NCI-H2227 (cell line): ENCODE measurements around the gene KRT1.

ENCODE experiments used
- DNase-seq: peaks from one replicate; lab custom pipeline; 2025; ENCODE audit not compliant: unreplicated experiment; lab: John Stamatoyannopoulos, UW

The KRT1 gene

GRCh38 chr12:52699373-52699772, 19.2 kb upstream of the KRT1 start:
- DNase-seq = no peak

GRCh38 chr12:52698651-52699340, 18.6 kb upstream of the KRT1 start:
- no peak for DNase-seq

GRCh38 chr12:52697058-52697582, 16.9 kb upstream of the KRT1 start:
- DNase-seq = no peak

- DNase-seq = no peak
Observed at GRCh38 chr12:52696588-52696987, 16.4 kb upstream of the KRT1 start.

GRCh38 chr12:52695039-52695438, 14.8 kb upstream of the KRT1 start:
- DNase-seq = no peak

- DNase-seq = no peak
Observed at GRCh38 chr12:52694151-52694550, 13.9 kb upstream of the KRT1 start.

GRCh38 chr12:52693261-52693660, 13.1 kb upstream of the KRT1 start:
- no peak for DNase-seq

- DNase-seq = no peak
Observed at GRCh38 chr12:52692254-52692653, 12.0 kb upstream of the KRT1 start.

GRCh38 chr12:52691841-52692150, 11.6 kb upstream of the KRT1 start:
- DNase-seq = no peak

- peak; percentile 40 for DNase-seq
Observed at GRCh38 chr12:52691076-52691840, 11.1 kb upstream of the KRT1 start.

GRCh38 chr12:52690351-52691075, 10.3 kb upstream of the KRT1 start:
- DNase-seq = no peak

GRCh38 chr12:52689936-52690335, 9.7 kb upstream of the KRT1 start:
- no peak for DNase-seq

GRCh38 chr12:52689239-52689638, 9.0 kb upstream of the KRT1 start:
- DNase-seq = no peak

- no peak for DNase-seq
Observed at GRCh38 chr12:52688481-52688880, 8.3 kb upstream of the KRT1 start.

- no peak for DNase-seq
Observed at GRCh38 chr12:52687497-52688385, 7.5 kb upstream of the KRT1 start.

- no peak for DNase-seq
Observed at GRCh38 chr12:52686756-52687487, 6.7 kb upstream of the KRT1 start.

- no peak for DNase-seq
Observed at GRCh38 chr12:52686063-52686462, 5.9 kb upstream of the KRT1 start.

- DNase-seq = no peak
Observed at GRCh38 chr12:52685406-52685890, 5.2 kb upstream of the KRT1 start.

GRCh38 chr12:52684431-52684830, 4.2 kb upstream of the KRT1 start:
- DNase-seq = no peak
